ENCODE data around the gene CASP2.

Gene CASP2

DNA sequence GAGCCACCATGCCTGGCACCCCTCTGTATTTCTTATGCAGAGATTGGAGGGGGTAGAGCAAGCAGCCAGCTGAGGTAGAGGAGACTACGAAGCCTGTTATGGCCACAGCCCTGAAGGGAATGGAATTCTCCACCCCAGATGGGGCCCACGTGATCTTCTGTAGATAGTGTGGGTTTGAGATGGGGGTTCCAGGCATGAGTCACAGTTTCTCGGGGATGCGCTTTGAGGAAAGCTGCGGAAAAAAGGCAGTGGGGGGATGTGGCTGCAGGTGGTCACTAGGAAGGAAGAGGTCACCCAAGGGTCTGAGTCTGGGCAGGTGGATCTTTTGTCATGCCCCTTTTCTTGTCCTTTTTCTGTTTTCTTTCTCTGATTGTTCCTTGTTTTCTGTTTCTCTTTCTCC is 62.9 kb downstream of the CASP2 start:
- H3K4me3 ChIP-seq (ENCODE audit: low read depth, low read length) = no peak overlapping the region
- no peak for DNase-seq (ENCODE audit: low read depth)
- TF ChIP-seq, protein P1, sequence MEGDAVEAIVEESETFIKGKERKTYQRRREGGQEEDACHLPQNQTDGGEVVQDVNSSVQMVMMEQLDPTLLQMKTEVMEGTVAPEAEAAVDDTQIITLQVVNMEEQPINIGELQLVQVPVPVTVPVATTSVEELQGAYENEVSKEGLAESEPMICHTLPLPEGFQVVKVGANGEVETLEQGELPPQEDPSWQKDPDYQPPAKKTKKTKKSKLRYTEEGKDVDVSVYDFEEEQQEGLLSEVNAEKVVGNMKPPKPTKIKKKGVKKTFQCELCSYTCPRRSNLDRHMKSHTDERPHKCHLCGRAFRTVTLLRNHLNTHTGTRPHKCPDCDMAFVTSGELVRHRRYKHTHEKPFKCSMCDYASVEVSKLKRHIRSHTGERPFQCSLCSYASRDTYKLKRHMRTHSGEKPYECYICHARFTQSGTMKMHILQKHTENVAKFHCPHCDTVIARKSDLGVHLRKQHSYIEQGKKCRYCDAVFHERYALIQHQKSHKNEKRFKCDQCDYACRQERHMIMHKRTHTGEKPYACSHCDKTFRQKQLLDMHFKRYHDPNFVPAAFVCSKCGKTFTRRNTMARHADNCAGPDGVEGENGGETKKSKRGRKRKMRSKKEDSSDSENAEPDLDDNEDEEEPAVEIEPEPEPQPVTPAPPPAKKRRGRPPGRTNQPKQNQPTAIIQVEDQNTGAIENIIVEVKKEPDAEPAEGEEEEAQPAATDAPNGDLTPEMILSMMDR (IDR thresholded peaks at IDR 0.05; ENCODE audit: insufficient read depth, low read depth, low read length, missing control alignments) = no peak

DNA sequence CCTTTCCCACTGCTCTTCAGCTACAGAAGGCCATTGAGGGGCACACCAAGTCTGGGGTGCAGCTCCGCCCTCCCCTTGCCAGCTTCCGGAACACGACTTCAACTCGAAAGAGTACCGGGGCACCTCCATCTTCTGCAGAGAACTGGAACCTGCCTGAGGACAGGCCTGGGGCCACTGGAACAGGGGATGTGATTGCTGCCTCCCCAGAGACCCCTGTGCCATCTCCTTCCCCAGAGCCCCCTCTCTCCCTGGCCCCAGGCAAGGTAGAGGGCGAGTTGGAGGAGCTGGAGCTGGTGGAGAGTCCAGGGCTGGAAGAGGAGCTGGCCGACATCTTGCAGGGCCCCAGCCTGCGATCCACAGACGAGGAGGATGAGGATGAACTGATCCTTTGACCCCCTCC is 63.4 kb downstream of the CASP2 start:
- no peak overlapping the region for H3K4me3 ChIP-seq (ENCODE audit: low read depth, low read length)
- TF ChIP-seq, protein P1 (IDR thresholded peaks at IDR 0.05; ENCODE audit: insufficient read depth, low read depth, low read length, missing control alignments) = no peak
- no peak for DNase-seq (ENCODE audit: low read depth)

DNA sequence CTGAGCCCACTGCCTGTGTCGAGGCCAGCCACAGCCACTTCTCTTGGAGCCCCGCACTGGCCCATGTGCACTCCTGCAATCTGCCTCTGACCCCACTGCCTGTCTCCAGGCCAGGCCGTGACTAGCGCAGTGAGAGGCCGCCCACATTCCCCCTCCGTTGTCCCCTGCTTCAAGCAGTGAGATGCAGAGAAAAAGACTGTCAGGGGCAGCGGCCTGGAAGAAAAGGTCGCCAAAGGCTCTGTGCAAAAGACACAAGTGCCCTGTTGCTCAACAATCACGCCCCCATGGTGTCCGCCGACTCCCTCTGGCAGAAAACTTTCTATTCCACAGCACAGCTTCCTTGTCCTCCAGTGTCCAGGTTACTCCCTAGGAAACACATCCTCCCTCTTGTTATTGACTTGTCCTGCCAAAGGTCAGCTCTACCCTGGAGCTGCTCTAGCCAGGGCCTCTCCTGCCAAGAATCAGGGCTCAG is 64.4 kb downstream of the CASP2 start:
- TF ChIP-seq, protein P1 (IDR thresholded peaks at IDR 0.05; ENCODE audit: insufficient read depth, low read depth, low read length, missing control alignments) = no peak
- no peak overlapping the region for H3K4me3 ChIP-seq (ENCODE audit: low read depth, low read length)
- no peak for DNase-seq (ENCODE audit: low read depth)

DNA sequence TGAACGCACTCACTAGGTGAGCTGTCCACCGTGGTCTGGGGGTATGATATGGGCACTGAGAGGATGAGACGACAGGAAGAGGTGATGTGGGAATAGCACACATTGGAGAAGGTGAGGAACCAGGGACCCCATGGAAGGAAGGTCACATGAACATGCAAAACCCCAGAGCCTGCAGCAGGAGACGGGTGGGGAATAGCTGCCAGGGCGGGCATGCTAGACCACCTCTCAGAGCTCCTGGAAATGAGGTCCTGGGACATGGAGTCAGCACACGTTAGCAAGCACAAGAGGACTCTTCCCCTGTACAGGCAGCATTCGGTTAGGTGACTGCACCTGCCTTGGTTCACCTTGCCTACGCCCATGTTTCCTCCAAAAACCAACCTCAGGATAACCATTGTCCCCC is 66.2 kb downstream of the CASP2 start:
- no peak overlapping the region for H3K4me3 ChIP-seq (ENCODE audit: low read depth, low read length)
- DNase-seq (ENCODE audit: low read depth) = no peak
- TF ChIP-seq, protein P1 (IDR thresholded peaks at IDR 0.05; ENCODE audit: insufficient read depth, low read depth, low read length, missing control alignments) = no peak

DNA sequence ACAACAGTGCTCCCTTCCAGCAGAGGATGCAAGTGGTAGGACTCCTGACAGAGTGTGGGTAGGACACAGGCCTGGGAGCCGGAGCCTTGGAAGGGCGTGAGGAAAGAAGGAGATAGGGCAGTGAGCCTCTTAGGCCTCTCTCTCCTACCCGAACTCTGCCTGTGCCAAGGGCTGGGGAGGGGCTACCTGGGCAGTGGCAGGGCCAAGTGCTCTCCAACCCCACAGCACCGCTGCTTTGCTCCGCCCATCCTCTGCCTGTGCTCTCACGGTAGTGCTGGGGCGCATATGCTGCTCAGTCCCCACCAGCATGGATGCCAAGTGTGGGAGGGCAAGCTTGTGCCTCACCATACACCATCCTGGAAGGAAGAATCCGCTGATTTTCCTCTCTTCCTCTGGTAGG is 66.8 kb downstream of the CASP2 start:
- TF ChIP-seq, protein P1 (IDR thresholded peaks at IDR 0.05; ENCODE audit: insufficient read depth, low read depth, low read length, missing control alignments) = no peak
- no peak for DNase-seq (ENCODE audit: low read depth)
- no peak overlapping the region for H3K4me3 ChIP-seq (ENCODE audit: low read depth, low read length)

DNA sequence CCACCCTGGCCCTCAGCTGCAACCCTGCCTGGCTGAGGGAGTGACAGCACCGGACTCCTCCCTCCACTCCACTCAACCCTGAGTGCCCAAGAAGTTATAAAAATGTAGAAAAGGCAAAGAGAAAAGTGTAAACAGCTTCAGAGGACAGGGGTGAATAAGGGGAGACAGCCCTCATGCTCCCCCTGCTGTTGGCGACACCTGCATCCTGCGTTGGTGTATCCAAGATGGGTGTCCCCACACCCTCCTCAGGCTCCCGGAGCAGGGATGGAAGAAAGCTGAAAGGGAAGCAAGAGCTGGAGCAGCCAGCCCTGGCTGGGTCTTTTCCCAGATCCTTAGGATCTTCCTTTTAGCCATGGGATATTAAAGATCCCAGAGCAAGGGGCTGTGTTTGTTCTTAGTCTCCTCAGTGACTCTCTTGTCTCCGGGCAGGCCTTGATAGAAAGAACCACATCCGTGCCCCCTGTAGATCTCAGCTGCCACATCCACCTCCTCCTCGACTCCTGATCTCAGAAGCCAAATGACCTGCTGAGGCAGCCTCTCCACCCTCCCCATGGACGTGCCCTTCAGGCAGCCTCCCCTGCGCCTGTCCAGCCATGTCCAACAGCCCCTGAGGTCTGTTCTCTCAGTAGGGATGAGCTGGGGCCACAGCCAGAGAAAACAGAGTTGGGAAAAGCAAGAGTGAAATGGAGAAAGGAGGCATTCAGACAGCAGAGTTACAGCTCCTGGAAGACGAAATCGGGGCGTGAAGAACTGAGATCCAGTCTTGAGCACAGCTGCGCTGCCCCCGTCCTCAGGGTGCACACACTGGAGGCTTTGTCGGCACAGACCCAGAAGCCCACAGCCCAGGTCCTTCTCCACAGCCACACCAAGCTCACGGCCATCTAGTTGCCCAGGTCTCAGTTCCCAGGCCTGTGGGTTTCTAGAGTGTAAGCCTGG is 67.6 kb downstream of the CASP2 start:
- H3K4me3 ChIP-seq (ENCODE audit: low read depth, low read length) = no peak overlapping the region
- DNase-seq (ENCODE audit: low read depth) = no peak
- TF ChIP-seq, protein P1 (IDR thresholded peaks at IDR 0.05; ENCODE audit: insufficient read depth, low read depth, low read length, missing control alignments) = no peak

Data from GM12865 (cell line).